A549 treated with RU486 at 1 μM for 4 hours (cell line): ENCODE measurements around the gene DAZL. TPM values are rescaled to one million over a fixed set of nuclear protein-coding genes. Genes with fewer than 3 reads are reported as not detected.

Experiments used
- total RNA-seq: library from RNA; stranded (reverse); fragments of 200-300 nt; extraction: Qiagen RNA extraction; gene quantifications from 5 replicates; pipeline ENCODE4 v1.2.3, GENCODE V29; 2022; ENCODE audit warnings: low read depth

DAZL gene, protein sequence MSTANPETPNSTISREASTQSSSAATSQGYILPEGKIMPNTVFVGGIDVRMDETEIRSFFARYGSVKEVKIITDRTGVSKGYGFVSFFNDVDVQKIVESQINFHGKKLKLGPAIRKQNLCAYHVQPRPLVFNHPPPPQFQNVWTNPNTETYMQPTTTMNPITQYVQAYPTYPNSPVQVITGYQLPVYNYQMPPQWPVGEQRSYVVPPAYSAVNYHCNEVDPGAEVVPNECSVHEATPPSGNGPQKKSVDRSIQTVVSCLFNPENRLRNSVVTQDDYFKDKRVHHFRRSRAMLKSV
- not detected in 5 replicates for total RNA-seq

DNA sequence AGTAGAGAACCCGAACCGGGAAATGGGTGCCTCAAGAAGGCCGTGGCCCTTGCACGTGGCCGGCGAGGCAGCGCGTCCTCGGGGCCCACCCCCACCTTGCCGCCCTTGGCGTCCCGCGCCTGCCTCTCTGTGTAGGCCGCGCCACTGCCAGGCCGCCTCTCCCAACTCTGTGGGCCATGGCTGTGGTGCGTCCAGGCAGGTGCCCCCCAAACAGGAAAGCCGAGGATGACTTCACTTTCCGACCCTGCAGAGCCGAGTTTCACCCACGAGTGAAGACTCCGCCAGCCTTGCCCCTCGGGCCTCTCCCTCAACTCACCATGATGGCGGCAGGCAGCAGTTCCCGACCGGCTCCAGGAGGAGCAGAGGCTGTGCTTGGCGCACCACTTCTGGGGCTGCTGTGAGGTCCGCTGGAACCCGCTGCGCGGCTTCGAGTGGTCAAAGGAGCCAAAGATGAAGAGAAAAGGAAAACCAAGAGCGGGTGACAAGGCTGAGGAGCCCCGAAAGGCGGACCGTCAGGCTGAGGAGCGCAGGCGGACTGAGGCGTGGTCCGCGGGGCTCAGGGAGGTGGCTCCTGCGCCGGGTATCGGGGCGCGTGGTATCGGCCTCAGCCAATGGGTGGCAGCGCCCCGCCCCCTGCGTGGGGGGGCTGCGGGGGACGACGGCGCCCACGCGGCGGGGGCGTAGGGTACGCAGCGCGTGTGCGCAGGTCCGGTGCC, at the start of gene DAZL:
Gene DAZL (minus strand): TSS at position 537 of the 716 bp plus-strand sequence. CDS start 218 bp downstream, at position 319.

Other genes starting within 250 kb of the DAZL start
- gene RFTN1, start 91.7 kb downstream of the DAZL start, total RNA-seq: 2.9 to 3.4 TPM (median 3.2 TPM) in 5 replicates